IPS-18c (cell line): ENCODE results near the gene QRICH2.
"Not testable (repeated sequence)": the region's sequence is repeated elsewhere in the genome, so short reads cannot be mapped to it uniquely, and the experiment has no call there.

Experiments used
- H3K4me3 ChIP-seq: 2 replicates; pipeline ENCODE4 v1.7.0; 2013; ENCODE audit warnings: low read depth, mild to moderate bottlenecking, low read length, moderate library complexity; ENCODE audit not compliant: insufficient read depth
- H3K9me3 ChIP-seq: one replicate; pipeline ENCODE4 v1.6.1; 2013; ENCODE audit warnings: mild to moderate bottlenecking, low read length, moderate library complexity; ENCODE audit not compliant: control insufficient read depth, insufficient read depth

QRICH2 gene

GRCh38 chr17:76307966-76308338 lies at the start of gene QRICH2:
Gene QRICH2, minus strand, starts transcription at chr17:76308276. Its CDS starts 278 bp downstream, at chr17:76307998.
- Histone ChIP-seq H3K9me3 (no peaks in the 10 kb centered on the region), H3K4me3 (no peak within 1 kb of the TSS)

- H3K9me3 ChIP-seq, result no peaks in the 10 kb centered on the region
- H3K4me3 ChIP-seq, result no peak overlapping the region
Measured at GRCh38 chr17:76357597-76358158, 49.6 kb upstream of the QRICH2 start.

- H3K4me3 ChIP-seq, result no peak overlapping the region
- H3K9me3 ChIP-seq, result no peaks in the 10 kb centered on the region
Measured at GRCh38 chr17:76356803-76357456, 48.9 kb upstream of the QRICH2 start.

GRCh38 chr17:76354747-76355310 lies 46.8 kb upstream of the QRICH2 start:
- Histone ChIP-seq H3K4me3 (no peak overlapping the region; the same call in 1 of the 2 replicates), H3K9me3 (no peaks in the 10 kb centered on the region)

GRCh38 chr17:76354317-76354729 lies 46.2 kb upstream of the QRICH2 start:
- Histone ChIP-seq H3K9me3 (no peaks in the 10 kb centered on the region), H3K4me3 (peak overlapping the region; percentile 85)

GRCh38 chr17:76353599-76354316 lies 45.7 kb upstream of the QRICH2 start, which contains the start of gene PRPSAP1:
Gene PRPSAP1, minus strand, starts transcription at chr17:76353916. Its CDS starts 213 bp downstream, at chr17:76353703.
- H3K4me3 ChIP-seq, result peak within 1 kb of the TSS; percentile 85
- no peaks in the 10 kb centered on the region for H3K9me3 ChIP-seq

GRCh38 chr17:76353004-76353598 lies 45.0 kb upstream of the QRICH2 start:
- Histone ChIP-seq H3K4me3 (peak overlapping the region; percentile 85), H3K9me3 (no peaks in the 10 kb centered on the region)

- Histone ChIP-seq H3K4me3 (no peak overlapping the region), H3K9me3 (no peaks in the 10 kb centered on the region)
Measured at GRCh38 chr17:76351526-76352071, 43.5 kb upstream of the QRICH2 start.

- H3K4me3 ChIP-seq, result no peak overlapping the region
- no peaks in the 10 kb centered on the region for H3K9me3 ChIP-seq
Measured at GRCh38 chr17:76350463-76350862, 42.4 kb upstream of the QRICH2 start.

GRCh38 chr17:76346936-76347335 lies 38.9 kb upstream of the QRICH2 start:
- H3K4me3 ChIP-seq, H3K9me3 ChIP-seq: not testable (repeated sequence)

- no peak overlapping the region for H3K4me3 ChIP-seq
- no peaks in the 10 kb centered on the region for H3K9me3 ChIP-seq
Measured at GRCh38 chr17:76345377-76345974, 37.4 kb upstream of the QRICH2 start.

- no peak overlapping the region for H3K4me3 ChIP-seq
- H3K9me3 ChIP-seq, result no peaks in the 10 kb centered on the region
Measured at GRCh38 chr17:76343106-76343505, 35.0 kb upstream of the QRICH2 start.

GRCh38 chr17:76341301-76341700 lies 33.2 kb upstream of the QRICH2 start:
- Histone ChIP-seq H3K9me3 (no peaks in the 10 kb centered on the region), H3K4me3 (no peak overlapping the region)

GRCh38 chr17:76337413-76337777 lies 29.3 kb upstream of the QRICH2 start:
- H3K9me3 ChIP-seq, result no peaks in the 10 kb centered on the region
- no peak overlapping the region for H3K4me3 ChIP-seq

GRCh38 chr17:76336756-76337412 lies 28.8 kb upstream of the QRICH2 start:
- Histone ChIP-seq H3K9me3 (no peaks in the 10 kb centered on the region), H3K4me3 (no peak overlapping the region)

GRCh38 chr17:76335716-76336381 lies 27.8 kb upstream of the QRICH2 start:
- no peak overlapping the region for H3K4me3 ChIP-seq
- H3K9me3 ChIP-seq, result no peaks in the 10 kb centered on the region
